ENCODE measurements around the gene PC.
"Not testable (repeated sequence)": the region's sequence is repeated elsewhere in the genome, so short reads cannot be mapped to it uniquely, and the experiment has no call there.

Gene PC

DNA sequence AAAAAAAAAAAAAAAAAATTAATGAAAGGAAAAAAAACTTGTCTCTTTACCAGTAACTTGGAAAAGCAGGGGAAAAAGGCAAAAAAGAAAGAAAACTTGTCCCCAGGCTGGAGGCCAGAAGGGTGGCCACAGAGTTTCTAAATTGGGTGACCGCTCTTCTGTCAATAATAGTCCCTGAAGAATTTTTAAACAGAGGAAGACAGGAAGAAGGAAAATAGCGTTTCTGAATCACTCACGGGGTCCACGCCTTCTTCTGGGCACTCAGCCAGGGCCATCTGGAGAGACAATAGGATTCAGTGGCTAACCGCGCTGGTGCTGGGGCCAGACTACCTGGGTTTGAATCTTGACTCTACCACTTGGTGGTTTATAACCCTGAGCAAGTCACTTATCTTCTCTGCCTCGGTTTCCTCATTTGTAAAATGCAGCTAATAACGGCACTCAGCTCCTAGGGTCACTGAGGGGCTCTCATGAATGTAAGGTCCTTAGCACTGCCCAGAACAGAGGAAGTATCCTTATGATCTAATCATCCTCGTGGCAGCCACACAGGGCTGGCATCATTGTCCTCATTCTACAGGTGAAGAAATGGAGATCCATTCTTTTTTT, 23.9 kb upstream of the PC start:
- DNase-seq (ENCODE audit: low read depth in 2 of 3, low spot score in 1 of 3) = peak in 1 of 3 donors; percentile 26

DNA sequence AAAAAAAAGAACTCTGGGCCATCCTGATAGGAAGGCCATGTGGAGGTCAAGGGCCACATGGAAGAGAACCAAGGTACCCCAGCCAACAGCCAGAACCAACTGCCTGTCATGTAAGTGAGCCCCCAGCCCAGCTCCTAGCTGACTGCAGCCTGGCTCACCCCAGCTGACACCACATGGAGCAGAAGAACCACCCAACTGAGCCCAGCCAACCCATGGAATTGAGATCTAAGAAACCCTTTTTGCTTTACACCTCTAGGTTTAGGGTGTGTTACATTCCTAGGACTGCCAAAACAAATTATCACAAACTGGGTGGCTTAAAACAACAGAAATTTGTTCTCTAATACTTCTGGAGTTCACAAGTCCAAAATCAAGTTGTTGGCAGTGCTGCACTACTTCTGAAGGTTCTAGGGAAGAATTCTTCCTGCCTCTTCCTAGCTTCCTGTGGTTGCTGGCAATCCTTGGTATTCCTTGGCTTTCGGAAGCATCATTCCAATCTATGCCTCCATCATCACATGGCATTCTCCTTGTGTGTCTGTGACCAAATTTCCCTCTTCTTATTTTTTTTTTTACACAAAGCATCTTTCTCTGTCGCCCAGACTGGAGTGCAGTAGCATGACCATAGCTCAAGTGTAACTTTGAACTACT, 21.3 kb upstream of the PC start:
- DNase-seq (ENCODE audit: low read depth in 2 of 3, low spot score in 1 of 3) = no peak

DNA sequence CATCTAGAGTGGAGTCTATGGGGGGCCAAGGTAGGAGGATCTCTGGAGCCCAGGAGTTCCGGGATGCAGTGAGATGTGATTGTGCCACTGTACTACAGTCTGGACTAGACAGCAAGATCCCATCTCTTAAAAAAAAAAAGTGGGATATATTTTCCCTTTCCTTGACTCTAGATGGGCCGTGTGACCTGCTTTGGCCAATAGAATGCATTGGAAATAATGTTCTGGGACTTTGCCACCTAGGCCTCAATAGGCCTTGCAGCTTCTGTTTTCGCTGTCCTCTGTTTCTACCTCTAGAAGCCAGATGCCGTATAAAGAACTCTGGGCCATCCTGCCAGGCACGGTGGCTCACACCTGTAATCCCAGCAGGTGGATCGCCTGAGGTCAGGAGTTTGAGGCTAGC, 20.5 kb upstream of the PC start:
- no peak for DNase-seq (ENCODE audit: low read depth in 2 of 3, low spot score in 1 of 3)

DNA sequence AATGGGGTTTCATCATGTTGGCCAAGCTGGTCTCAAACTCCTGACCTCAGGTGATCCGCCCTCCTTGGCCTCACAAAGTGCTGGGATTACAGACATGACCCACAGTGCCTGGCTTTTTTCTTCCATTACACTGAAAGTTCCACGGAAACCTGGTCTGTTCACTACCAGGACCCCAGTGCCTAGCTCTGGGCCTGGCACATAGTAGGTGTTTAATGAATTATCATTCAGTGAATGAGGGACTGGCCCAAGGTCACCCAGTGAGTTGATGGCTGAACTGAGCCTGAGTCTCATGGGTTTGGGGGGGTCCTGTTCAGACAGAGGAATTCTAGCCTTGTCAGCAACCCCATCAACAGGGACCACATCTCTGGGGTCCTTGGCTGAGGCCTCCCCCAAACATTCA, 20.0 kb upstream of the PC start:
- no peak for DNase-seq (ENCODE audit: low read depth in 2 of 3, low spot score in 1 of 3)

DNA sequence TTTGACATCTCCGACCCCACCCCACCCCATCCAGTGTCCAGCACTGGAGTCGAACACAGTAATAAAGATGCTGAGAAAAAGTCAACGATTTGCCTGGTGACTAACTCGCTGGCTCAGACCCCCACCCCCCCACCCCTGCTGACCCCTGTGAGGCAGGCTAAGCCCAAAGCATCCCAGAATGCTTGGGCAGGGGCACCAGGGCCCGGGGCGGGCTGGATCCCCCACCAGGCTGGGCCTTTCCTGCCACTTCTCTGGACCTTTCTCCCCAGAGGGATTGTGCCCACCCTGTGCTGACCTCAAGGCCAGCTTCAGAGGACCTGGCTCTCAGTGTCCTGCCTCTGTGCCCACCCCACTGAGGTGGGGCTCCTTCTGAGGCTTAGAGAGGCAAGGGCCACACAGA, 18.7 kb upstream of the PC start:
- no peak for DNase-seq (ENCODE audit: low read depth in 2 of 3, low spot score in 1 of 3)

DNA sequence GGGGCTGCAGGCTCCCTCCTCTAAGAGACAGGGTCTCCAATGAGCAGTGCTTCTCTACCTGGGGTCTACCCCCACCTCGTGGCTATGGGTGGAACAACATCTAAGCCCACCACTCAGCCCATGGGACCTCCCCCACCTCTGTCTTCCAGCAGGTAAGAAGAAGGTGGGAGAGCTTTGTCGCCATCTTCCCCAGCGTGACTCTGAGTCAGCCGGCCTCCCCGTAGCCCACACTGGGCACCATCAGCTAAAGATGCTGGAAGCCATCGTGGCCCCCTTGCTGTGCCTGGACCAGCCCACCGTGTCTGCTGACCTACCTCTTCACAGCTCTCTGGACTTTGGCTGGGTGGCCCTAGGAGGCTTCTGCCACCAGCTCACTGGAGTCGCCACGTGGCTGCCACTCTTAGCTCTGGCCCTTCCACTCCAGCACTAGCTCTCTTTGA, 17.9 kb upstream of the PC start:
- DNase-seq (ENCODE audit: low read depth in 2 of 3, low spot score in 1 of 3) = peak in 1 of 3 donors; percentile 24

DNA sequence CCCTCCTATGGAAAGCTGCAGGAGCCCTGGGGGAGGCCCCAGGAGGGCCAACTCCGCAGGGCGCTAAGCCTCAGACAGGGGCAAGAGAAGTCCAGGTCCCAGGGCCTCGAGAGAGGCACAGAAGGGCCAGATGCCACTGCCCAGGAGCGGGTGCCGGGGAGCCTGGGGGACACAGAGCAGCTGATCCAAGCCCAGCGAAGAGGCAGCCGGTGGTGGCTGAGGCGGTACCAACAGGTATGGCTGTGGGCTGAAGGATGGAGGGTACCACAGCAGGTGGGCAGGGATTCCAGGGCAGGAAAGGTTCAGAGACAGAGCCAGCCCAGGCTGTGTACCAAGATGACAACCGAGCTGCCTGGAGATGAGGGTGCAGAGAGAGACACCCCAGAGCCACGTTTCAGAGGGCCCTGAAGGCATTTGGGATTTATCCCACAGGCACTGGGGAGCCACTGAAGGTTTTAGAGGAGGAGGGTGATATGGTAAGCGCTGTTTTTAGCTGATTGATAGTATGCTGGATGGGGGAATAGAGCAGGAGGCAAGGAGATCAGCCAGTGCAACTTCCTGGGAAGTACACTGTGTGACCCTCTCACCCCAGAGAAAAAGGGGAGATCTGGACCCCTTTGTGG, 17.3 kb upstream of the PC start:
- DNase-seq (ENCODE audit: low read depth in 2 of 3, low spot score in 1 of 3) = no peak

DNA sequence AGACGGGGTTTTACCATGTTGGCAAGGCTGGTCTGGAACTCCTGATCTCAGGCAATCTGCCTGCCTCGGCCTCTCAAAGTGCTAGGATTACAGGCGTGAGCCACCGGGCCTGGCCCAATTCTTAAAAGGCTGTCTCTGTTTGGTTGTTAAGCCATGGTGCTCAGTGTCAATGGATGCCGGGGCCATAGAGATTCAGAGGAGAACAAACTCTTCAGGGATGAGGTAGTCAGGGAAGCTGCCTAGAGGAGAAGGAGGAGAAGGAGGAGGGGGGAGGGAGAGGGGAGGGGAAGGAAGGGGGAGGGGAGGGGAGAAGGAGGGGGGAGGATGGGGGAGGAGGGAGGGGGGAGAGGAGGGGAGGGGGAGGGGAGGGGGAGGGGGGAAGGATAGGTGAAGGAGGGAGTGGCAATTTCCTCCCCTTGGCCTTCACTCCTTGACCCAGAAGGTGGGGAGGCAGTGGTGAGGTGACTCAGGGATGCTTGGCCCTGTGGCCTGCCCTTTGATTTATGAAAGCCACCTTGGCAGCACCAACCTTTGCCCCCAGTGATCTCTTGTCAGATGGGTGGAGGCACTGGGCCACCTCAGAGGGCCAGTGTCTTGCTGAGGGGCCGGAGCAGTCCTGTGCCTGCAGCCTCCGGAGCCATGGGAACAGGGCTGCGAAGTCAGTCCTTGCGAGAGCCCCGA, 16.7 kb upstream of the PC start, which contains the start of gene C11orf86:
Gene C11orf86, plus strand, starts transcription at position 581 of the 681 bp plus-strand sequence. Its CDS starts 59 bp downstream, at position 640.
- no peak for DNase-seq (ENCODE audit: low read depth in 2 of 3, low spot score in 1 of 3)

DNA sequence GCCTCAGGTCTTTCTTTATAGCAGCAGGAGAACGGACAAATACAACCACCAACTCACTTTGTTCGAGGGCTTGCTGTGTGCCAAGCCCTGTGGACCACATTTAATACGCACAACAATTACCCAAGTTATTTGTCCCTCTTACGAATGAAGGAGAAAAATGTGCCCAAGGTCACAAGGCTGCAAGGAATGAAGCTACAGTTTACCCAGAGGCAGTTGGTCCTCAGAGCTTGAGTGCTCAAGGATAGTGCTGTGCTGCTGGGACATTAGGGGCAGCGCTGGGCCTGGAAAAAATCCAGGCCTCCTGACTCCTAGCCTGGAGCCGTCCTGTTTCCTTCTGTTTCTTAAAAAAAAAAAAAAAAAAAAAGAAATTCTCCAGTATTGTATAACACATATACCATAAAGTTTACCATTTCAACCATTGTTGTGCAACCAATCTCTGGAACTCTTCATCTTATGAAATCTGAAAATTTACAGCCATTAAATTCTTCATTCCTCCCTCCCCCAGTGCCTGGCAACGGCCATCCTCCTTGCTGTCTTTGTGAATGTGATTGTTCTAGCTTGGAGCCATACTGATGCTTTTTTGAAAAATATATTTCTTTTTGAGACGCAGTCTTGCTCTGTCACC, 15.9 kb upstream of the PC start:
- no peak for DNase-seq (ENCODE audit: low read depth in 2 of 3, low spot score in 1 of 3)

DNA sequence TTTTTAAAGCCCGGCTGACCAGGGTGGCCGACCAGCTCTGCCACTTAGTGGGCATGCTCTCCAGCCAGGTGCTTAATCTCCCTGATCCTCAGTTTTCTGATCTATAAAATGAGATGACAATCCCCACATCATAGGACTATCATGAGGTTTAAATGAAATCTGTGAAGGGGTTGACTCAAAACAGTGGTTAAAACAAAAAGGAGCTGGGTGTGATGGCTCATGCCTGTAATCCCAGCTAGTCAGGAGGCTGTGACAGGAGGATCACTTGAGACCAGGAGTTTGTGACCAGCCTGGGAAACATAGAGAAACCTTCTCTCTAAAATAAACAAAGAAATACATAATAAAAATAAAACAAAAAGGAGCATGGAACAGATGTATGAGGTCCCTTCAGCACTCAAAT, 13.3 kb upstream of the PC start:
- no peak for DNase-seq (ENCODE audit: low read depth in 2 of 3, low spot score in 1 of 3)

DNA sequence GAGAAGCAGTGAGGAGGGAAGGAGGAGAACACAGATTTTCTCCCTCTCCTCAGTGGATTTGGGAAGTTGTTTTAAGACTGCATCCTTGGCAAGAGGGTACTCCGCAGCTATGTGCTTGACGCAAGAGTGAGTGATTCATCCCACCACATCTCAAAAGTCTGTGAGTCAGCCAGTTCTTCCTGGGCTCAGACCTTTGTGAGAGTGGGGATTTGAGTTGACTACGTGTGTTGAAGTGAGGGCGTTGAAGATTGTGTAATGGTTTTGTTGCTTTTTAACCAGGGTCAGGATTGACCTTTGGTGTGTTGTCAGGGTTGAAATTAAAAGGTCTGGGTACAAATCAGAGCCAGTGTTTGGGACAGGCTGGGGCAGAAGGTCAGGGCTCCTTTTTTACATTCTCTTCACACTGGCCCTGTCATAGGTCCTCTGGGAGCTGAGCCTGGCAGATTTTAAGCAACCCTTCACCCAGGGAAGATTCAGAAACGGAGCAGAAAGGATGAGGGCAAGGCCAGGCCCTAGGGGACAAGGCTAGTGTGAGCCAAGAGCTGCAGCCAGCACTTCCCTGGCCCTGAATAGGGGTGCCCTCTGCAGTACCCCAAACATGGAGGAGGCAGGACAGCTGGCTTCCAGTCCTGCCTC, 12.7 kb upstream of the PC start:
- peak in 2 of 3 donors; percentile 23 to 30 for DNase-seq (ENCODE audit: low read depth in 2 of 3, low spot score in 1 of 3)

DNA sequence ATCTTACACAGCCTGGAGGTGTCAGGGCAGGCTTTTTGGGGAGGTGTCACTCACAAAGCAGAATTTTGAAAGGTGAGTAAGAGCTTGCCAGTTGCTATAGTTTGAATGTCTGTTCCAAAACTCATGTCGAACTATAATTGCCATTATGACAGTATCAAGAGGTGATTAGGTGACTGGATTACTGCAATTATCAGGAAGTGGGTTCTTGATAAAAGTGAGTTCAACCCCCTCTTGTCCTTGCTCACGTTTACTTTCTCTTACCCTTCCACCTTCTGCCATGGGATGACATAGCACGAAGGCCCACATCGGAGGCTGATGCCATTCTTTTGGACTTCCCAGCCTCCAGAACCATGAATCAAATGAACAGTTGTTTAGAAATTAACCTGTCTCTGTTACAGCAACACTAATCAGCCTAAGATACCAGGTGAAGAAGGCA, 12.2 kb upstream of the PC start:
- no peak for DNase-seq (ENCODE audit: low read depth in 2 of 3, low spot score in 1 of 3)

DNA sequence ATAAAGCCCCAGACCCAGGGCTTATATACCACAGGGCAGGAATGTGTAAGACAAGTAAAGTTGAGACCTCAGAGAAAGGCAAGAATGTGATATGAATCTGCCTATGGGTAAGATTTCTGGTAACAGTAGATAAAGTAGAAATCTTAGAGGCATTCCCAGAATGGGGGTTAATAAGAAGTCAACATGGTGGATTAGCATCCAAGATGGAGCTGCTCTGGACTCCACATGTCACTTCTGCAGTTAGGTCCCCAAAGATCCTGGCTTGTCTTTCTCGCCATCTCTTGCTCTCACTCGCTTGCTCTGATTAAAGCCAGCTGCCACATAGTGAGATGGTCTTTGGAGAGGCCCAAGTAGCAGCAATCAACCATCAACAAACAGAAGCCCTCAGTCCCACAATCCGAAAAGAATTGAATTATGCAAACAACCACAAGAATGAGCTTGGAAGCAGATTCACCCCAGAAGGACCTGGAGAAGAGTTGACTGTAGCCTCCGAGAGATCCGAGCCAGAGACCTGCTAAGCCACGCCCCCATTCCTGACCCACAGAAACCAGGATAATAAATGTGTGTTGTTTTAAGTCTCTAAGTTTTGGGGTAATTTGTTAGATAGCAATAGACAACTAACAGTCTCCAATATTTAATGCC, 11.5 kb upstream of the PC start:
- no peak for DNase-seq (ENCODE audit: low read depth in 2 of 3, low spot score in 1 of 3)

DNA sequence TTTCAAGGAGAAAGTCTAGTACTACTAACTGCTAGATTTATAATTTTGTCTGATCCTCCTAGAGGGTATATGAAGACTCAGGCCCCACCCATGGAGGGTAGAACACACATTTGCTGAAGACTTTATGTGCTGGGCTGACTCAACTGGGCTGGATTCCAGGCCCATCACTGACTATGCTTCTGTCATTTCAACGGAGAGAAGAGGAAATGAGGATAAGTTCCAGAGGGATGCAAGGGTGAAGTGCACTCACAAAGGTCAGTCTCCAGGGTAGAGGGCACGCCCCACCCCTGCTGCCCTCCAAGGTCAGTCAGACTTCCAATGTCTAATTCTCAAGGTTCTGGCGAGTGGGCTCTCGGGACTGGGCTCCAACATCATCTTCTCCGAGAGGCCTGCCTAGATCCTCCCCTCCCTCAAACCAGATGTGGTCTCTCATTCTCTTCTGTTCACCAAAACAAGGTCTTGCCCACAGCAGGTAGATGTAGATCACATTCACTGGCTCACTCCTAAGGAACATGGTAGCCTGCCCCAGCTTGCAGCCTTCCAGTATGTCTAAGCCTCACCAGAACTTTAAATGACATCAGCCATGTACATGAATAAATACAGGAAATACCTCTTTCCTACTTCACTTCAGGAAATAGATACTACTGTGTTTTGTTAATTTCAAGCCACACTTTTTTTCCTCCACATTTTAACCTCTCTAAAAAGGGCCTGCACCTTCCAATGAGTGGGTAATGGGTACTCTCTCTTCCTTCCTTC, 9.7 kb upstream of the PC start:
- DNase-seq (ENCODE audit: low read depth in 2 of 3, low spot score in 1 of 3) = no peak

DNA sequence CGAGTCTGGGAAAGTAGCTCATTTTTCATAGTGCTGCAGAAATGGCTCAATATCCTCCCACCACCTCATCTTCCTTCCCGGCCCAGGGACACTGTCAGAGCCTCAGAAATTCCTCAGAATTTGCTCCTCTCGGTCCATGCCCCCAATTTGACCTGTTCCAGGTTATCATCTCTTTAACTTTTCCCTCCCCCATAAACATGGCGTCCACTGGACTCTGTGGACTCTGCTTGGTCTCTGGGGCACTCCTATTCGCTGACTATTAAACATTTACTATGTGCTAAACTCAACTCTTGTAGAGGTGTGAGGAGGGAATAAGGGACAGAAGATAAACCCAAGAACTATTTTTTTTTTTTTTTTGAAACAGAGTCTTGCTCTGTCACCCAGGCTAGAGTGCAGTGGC, 8.2 kb upstream of the PC start:
- no peak for DNase-seq (ENCODE audit: low read depth in 2 of 3, low spot score in 1 of 3)

DNA sequence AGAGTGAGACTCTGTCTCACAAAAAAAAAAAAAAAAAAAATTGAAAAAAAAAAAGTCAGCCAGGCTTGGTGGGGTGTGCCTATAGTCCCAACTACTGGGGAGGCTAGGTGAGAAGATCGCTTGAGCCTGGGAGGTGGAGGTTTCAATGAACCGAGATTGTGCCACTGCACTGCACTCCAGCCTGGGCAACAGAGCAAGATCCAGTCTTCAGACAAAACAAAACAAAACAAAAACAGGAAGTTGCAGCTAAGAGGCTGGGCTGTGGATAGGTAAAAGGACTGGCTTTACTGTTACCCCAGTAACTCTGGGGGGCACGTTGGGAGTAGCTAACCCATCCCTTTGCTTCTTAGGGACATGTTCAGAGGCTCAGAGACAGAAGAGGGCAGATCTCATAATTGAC, 6.3 kb upstream of the PC start:
- DNase-seq (ENCODE audit: low read depth in 2 of 3, low spot score in 1 of 3) = no peak

DNA sequence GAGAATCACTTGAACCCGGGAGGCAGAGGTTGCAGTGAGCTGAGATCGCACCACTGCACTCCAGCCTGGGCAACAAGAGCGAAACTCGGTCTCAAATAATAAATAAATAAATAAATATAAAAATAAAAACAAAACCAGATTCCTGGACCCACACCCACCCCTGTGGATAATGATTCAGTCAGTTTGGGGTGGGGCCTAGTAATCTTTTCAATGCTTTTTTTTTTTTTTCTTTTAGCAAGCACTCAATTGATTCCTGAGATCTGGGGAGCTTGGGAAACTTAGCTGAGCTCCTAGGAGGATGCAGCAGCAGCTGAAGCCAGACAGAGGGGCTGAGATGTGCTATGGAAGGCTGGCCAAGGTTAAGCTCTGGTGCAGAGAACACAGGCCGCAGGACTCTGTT, 4.6 kb upstream of the PC start:
- DNase-seq (ENCODE audit: low read depth in 2 of 3, low spot score in 1 of 3) = no peak

DNA sequence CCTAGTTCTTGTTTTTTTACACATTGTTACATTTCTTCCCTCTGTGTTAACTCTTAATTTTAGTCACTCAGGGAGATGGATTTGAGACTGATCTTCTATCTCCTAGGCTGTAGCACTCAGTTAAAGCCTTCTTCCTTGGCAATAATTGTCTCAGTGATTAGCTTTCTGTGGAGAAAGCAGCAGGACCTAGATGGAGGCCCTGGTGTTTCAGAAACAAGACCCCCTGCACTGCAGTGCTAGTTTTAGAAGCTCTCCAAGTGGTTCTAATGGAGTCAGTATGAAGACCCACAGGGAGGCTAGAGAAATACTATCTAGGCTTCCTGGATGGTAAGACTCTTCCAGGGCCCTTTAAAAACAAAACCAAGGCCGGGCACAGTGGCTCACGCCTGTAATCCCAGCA, 4.1 kb upstream of the PC start:
- DNase-seq (ENCODE audit: low read depth in 2 of 3, low spot score in 1 of 3) = no peak

DNA sequence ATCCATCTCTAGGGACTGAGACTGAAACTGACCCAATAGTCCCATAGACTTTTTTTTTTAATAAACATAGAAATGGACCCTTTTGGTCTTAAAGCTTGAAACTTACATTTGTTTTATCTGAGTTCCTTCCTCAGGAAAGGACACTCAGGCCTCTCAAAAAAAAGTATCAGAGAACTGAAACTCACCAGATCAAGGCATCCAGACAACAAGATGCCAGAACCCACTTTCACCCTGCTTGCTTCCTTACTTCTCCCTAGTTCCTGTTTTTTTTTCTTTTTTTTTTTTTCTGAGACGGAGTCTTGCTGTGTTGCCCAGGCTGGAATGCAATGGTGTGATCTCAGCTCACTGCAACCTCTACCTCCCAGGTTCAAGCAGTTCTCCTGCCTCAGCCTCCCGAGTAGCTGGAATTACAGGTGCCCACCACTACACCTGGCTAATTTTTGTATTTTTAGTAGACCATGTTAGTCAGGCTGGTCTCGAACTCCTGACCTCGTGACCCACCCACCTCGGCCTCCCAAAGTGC, 3.6 kb upstream of the PC start:
- not testable (repeated sequence) for DNase-seq (ENCODE audit: low read depth in 2 of 3, low spot score in 1 of 3)

DNA sequence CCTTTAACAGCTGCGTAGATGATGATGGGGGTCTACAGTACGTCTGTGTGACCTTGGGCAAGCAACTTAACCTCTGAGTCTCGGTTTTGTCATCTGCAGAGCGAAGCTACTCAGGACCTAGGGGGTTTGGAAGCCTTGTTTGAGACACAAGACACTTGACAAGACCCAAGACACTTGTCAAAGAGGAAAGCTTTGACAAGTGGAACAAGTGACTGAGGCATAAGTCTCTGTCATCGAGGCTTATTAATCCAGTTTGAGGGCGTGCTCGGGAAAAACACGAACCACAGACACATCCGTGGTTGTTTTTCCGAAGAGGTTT, 732 bp upstream of the PC start:
- peak in 1 of 3 donors; percentile 18 for DNase-seq (ENCODE audit: low read depth in 2 of 3, low spot score in 1 of 3)
